HG02759 (cell line): ENCODE data around the gene RPL38.

Source experiments
- ATAC-seq: cut with Tn5 transposase; IDR thresholded peaks from one replicate; pipeline ENCODE4 v1.9.1; 2021; ENCODE audit warnings: mild to moderate bottlenecking, moderate library complexity; ENCODE audit not compliant: unreplicated experiment

Gene RPL38

DNA sequence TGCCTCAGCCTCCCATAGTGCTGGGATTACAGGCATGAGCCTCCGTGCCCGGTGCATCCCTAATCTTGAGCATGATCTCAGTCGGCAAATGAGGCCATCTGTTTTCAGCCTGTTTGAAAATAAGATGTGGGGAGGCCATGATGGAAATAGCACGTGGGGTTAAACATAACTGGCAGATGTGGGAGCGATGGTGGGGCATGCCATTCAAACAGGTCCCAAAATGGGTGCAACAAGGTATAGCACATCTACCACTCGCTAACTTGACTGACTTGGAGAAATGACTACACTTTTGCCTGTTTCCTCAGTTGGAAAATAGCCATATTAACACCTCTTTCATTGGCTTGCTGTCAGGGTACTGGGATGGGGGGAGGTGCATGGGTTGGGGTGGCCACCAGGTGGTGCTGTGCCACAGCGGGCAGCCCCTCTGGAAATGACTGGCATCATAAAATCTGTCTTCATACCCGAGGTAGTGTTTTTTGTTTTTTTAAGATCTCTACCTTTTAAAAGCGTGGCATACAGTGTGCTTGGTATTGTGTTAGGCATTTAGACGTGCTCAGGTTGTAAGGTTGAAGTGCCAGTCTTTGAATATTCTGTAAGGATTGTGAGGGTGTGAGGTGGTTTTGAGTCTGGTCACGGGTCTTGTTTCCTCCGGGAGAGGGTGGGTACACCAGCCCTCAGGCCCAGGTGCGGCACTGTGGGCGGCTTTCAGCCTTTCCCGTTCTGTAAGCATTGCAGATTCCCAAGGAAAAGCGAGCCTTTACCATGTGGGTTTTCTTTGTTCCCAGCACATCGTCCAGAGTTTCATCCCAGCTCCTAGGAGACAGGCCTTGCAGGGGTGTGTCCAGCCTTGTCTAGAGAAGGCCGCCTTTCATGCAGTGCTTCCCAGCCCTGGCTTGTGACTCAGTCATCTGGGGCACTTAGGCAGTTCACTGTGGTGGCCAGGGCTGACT lies 7.0 kb downstream of the RPL38 start:
- no peak for ATAC-seq

DNA sequence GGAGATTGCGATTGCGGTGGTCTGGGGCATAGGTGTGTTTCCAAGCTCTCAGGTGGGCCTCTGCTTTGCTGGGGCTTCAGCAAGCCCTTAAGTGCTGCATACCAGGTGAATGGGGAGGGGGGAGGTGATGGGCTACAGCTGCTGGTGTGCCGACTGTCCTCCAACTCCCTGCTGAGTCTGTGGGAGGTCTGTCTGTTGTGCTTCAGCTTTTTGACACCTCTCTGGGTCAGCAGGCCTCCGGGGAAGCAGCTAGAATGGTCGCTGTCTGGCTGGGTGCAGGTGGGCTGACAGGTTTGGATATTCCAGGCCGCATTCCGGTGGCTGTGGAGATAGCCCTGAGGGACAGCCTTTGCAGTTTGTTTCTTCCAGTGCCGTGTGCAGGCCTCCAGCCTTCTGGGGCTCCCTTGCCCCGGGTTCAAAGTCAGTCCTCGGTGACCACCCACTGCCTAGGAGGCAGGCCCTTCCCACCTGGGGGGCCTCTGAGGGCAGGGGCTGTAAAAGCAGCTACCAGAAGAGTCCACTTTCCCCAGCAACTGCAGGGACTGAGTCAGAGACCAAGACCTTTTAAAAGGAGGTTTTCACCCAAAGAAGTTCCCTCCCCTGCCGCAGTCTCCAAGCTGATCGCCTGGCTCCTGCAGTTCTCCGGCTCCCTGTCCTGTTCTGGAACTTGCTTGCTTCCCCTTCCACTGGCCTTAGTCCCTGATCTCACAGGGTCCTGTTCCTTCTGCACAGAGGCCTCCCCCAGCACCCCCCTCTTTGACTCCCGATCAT lies 7.8 kb downstream of the RPL38 start:
- ATAC-seq, result no peak

DNA sequence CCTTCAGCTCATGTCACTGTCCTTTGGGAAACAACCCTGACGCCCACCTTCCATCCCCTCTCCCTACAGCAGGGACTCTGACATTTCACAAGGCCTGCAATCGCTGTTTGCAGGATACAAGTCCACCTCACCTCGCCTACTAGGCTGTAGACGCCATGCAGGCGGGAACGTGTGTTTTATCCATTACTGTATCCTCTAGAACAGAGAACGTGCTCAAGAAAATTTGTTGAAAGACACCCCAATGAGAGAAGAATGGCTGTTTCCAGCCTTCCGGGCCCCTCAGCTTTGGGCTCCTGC lies 8.4 kb downstream of the RPL38 start:
- ATAC-seq, result no peak

DNA sequence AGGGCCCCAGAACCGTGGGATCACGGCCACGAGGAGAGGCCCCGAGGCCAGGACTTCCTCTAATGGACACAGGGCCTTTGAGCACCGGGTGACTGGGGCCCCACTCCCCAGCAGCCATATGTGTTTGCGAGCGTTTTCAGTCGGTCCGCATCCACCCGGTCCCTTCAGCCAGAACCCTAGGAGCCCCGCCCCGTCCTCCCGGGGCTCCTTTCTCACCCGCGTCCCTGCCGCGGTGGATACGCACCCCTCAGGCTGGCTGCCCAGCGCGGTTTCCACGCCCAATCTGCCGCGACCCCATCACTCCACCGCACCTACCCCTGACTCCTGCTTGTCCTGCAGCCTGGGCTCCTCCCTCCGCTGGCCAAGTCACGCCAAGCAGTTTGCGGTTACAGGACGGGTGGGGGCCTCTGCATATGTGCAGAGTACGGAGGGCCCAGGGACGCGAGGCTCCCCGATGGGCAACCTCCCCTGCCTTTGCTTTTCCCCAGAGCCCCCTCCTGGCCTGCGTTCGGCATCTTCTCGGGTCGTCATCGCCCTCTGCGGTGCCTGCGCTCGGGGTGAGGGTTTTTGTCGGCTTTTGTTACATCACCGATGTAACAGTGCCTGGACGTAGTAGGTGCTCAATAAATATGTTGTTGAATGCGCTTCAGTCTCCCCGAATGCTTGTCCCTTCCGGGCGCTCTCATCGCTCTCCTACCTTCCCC lies 8.9 kb downstream of the RPL38 start:
- peak; percentile 1 for ATAC-seq

DNA sequence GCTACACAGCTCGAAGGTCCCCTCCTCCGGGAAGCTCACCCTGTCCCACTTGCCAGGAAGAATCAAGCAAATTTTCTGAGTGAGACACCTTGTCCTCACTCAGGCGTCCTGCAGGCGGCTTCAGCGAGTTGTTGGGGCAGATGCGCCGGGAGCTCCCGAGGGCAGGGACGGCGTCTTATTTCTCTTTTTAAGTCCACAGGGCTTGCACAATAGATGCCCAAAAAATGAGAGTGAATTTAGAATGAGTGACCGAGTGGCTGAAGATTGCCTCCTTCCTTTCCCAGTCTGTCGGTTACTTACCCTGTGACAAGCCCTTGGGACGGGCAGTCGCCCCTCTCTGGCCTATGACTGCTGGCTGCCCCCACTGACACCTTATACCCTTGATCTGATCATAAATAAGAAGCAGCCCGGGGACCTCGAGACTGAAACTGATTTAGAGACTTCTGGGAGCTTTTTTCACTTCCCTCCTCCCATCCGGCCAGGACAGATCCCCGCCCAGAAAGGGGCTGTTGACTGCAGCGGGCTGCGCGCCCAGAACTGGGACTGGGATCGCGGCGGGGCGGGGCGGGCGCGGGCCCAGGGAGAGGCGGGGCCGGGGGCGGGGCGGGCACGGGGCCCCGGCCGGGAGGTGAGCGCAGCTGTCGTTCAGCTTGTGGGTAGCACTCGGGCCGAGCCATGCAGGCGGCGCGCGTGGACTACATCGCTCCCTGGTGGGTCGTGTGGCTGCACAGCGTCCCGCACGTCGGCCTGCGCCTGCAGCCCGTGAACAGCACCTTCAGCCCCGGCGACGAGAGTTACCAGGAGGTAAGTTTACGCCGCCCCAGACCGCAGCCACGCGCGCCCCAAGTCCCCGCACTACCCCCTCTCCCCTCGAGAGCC lies 9.7 kb downstream of the RPL38 start, which contains the start of gene TTYH2:
TTYH2 (plus strand) TSS at position 659 of the 879 bp plus-strand sequence; CDS start at position 676, 17 bp downstream.
- ATAC-seq, result peak; percentile 70

DNA sequence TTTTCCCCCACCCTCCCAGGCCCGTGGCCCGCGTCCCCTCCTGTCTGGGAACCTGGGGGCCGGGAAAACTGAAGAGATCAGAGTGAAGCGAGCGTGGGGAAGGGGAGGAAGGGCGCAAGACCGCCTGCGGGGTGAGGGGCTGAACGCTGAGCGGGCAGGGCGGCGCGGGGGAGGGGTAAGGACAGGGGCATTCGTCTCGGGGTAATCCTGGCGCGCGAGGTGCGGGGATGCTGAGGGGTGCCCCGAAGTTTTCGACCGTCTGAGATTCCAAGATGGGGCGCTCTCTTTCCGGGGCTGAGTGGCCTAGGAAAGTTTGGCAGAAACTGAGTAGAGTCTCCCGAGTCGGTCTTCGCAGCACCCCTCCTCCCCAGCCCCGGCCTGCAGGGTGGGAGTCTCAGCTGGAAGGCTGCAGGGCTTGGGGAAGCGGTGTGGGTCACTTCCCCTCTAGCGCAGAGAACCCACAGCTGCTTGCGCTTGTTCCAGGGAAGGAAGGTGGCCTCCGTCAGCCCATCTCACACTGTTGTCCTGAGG lies 10.4 kb downstream of the RPL38 start:
- no peak for ATAC-seq

DNA sequence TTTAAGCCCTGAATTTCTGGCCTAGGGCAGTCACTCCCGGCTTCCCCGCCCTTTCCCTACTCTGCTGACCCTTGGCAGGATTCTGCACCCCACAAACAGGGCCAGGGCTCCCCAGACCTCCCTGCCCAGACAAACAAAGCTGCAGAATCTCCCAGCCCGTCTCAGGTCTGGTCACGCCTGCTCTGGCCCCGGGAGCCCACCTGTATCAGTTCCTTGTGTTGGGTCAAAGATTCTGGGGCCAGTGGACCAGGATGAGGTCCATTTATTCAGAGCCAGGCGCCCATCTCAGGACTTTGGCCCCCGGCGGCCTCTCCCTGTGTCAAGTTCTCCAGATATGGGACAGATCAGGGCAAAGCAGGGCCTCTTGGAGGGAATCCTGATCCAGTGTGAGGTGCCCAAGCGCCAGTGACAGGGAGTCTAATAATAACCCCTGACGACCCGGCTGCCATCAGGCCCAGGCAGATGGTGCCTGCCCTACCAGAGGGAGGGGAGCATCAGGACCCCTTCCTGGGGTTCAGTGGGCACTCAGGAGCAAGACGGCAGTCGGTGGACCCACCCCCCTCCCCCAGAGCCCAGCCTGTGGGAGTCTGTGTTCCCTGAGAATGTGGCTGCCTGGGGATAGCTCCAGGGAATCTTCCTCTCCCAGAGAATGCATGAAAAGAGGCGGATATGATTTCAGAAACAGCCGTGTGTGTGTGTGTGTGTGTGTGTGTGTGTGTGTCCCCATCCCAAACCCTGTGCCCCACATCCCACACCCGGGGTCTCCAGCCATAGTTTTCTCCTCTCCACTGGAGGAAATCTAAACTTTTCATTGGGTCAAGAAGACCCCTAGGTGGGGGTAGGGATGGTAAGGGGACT lies 11.2 kb downstream of the RPL38 start:
- no peak for ATAC-seq

DNA sequence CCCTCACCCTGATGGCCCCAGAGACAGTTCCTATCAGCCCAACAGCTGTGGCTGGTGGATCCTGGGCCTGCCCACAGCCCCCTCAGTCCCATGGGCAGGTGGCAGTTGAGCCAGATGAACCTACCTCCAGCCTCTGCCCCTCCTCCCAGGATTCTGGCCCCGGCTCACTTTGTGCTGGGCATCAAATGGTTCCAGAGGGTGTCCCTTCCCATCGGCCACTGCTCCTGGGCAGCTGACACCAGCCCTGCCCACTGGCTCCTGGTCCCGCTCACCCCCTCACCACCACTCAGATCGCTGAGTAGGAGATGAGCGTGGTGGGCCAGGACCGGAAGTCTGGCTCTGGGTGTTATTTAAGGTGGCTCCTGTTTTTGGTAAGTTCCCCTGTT lies 11.9 kb downstream of the RPL38 start:
- ATAC-seq, result no peak

DNA sequence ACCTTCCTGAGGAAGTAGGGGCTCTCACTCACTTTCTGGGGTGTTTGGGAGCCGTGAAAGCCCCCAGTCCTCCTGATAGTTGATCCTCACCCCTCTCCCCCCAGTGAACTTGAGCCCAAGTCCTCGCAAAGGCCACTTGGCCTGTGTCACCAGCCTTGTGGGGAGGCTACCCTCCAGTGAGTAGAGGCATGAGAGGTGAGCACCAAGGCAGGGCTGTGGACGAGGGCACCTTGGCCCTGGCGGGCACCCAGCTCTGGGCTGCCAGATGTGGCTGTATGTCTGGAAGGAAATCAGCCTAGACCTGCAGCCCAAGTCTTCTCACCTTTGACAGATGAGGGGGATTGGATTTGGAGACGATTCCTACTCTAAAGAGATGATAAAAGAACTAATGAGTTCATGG lies 13.0 kb downstream of the RPL38 start:
- ATAC-seq, result no peak

DNA sequence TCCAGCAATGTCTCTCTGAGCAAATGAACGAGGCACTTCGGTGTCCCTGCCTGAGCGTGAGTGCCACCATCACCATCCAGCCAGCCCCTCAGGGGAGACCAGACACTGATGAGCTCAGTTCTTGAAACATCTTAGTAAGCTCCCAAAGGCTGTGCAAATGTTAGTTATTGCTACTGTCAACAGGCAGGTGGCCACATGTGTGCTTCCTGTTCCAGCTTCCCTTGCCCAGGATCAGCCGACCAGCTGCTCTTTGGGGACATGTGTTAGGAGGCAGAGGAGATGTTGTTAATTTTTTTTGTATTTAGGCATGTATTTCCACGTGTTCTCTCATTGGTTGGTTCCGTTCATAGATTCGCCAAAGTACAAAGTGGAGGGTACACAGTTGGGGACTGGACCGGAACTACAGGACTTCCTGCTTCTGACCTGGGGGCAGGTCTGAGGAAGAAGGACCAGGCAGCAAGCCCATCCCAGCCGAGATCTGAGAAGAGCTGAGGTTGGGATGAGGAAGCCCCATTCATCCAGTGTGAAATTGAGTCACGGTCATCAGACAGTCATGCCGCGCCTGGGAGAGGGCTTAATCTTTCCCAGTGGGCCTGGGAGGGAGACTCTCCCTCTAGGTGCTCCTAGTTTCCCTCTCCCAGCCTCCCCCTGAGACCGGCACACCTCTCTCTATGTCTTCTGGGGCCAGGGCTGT lies 13.7 kb downstream of the RPL38 start:
- ATAC-seq, result no peak

DNA sequence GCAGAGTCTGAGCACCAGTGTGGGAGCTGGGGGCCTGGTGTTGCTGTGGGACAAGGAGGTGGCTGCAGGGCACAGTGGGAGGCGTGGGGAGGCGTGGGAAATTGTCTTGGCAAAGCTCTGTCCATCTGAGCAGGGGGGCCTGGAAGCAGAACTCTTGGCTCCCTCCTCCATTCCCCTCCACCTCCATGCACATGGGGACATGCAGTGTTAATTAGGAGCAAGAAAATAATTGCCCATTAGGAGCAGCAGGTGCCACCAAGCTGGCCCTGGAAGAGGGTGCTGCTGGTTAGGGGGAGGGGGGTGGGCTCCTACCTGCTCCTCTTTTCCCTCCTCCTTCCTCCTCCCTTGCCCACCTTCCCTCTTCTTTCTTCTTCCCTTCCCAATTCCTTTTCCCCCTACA lies 14.4 kb downstream of the RPL38 start:
- ATAC-seq, result no peak

DNA sequence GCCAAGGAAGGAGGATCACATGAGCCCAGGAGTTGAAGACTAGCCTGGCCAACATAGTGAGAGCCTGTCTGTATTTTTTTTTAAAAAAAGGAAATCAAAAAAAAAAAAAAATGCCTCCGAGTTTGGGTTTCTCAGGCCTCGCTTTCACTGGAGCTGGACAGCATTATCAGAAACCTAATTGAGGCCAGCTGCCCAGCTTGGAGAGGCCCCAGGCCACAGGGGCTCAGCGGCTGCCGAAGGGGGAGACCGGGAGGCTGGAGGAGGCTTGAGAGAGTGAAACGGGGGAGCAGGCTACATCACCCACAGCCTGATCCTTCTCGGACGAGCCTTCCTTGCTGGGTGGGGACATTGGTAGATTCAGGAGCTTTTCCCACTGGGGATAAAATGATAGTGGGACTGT lies 15.0 kb downstream of the RPL38 start:
- ATAC-seq, result no peak

DNA sequence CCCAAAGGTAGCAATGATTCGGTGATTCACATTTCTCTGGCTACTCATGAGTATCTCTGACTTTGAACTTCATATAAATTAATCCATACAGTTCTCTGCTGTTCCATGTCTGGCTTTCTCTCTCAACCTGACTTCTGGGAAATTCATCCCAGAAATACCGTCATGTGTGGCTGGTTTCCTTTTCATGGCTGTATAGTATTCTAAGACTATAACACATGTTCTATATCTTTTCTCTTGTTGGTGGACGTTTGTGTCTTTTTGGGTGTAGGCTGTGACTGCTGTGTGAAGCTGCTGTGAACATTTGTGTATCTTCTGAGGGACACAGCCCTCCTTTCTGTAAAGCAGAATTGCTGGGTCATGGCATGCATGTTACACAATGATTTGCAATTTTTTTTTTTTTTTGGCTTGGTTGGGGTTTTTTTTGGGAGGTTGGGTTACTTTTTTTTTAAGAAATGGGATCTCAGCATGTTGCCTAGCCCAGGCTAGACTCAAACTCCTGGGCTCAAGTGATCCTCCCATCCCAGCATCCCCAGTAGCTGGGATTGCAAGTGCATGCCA lies 16.2 kb downstream of the RPL38 start:
- ATAC-seq, result no peak

DNA sequence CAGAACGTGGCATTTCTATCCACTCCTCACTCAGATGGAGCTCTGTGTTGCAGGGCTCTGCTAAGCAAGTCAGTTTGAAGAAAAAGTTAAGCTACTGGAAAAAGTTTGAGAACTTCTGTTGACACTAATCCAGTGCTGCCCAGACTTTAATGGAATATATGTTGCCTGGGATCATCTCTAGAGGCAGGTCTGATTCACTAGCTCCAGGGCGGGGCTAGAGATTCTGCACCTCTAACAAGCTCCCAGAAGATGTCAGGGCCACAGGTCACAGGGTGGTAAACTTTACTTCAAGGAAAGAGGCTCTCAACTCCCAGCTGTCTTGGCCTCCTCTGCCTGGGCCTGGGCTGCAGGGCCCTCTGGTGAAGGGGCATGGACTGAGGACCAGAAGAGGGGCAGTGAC lies 16.7 kb downstream of the RPL38 start:
- no peak for ATAC-seq

DNA sequence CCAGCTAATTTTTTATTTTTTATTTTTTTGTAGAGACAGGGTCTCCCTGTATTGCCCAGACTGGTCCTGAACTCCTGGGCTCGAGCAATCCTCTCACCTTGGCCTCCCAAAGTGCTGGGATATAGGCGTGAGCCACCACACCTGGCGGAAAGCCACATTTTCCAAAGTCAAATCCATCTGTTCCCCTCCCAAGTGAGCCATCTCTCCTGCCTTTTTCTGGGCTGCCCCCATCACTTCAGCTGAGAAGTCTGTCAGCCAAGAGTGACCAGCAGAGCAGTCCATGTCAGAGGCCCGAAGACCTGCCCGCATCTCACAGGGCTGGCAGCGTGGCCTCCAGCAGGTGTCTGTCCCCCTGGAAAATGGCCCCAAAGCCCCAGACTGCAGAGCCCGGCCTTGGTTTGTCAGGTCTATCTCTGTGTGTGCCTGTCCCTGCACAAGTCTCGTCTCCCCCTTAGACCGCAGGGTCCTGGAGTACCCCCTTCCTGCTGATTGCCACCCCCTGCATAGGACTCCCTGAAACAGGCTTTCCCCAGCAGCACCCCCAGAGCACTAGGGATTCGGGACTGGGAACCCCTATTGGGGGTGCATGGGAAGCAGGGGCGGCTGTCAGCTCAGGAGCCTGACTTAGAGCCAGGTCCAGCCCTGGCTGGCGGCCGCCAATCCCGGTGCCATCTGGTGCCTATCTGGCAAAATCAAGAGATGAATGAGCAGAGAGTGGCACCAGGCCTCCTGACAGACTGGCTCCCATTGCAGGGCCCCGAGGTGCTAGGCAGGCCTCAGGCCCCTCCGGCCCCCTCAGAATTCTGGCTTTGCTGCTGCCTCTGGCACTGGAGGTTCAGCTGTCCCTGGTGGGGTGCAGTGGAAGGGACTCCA lies 17.7 kb downstream of the RPL38 start:
- ATAC-seq, result no peak

DNA sequence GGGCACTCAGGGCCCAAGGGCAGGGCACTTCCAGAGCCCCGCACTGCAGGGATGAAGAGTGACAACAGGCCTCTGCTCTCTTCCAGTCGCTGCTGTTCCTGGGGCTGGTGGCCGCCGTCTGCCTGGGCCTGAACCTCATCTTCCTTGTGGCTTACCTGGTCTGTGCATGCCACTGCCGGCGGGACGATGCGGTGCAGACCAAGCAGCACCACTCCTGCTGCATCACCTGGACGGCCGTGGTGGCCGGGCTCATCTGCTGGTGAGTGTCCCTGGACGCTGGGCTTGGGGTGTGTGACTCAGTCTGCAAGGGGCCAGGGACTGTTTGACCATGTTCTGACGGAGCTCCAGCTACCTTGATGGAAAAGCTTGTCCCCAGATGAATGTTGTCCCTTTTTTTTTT lies 18.9 kb downstream of the RPL38 start:
- ATAC-seq, result no peak

DNA sequence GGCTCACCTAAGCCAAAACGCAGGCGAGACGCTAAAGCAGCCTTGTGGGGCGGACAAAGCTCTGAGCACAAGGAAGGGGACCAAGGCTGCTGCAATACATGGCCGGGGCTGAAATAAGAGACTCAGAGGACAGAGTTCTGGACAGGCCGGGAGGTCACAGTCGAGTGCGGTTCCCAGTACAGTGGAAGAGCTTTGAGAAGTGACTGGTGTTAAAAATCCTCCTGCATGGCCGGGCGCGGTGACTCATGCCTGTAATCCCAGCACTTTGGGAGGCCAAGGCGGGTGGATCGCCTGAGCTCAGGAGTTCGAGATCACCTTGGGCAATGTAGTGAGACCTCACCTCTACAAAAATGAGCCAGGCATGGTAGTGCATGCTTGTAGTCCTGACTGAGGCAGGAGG lies 20.4 kb downstream of the RPL38 start:
- no peak for ATAC-seq
